ENCODE data around the gene KDM7A. TPM values are rescaled to one million over a fixed set of nuclear protein-coding genes. Genes with fewer than 3 reads are reported as not detected.

KDM7A gene
- polyA plus RNA-seq, 1 of the 3 experiments (the other 2 are of a cell fraction) = 0.94 TPM

GRCh38 chr7:140144821-140145220 is 32.0 kb downstream of the KDM7A start:
- Histone ChIP-seq H3K9me3 (no peaks in the 10 kb centered on the region), H3K9ac (no peak overlapping the region), H3K27ac (ENCODE audit: low read depth in 2 of 2, low read length in 1 of 2) (no peak overlapping the region), H2AFZ (ENCODE audit: low read depth) (no peak overlapping the region), H3K79me2 (ENCODE audit: insufficient read depth) (no peaks in the 10 kb centered on the region; the same call in 1 of the 2 replicates), H3K4me1 (ENCODE audit: control insufficient read depth in 1 of 2, insufficient read depth in 2 of 2, low read depth in 1 of 2, low read length in 1 of 2) (no peaks in the 10 kb centered on the region; a peak in 1 of 4 replicates), H4K20me1 (ENCODE audit: insufficient read depth) (no peaks in the 10 kb centered on the region), H3K27me3 (ENCODE audit: insufficient read depth) (no peaks in the 10 kb centered on the region), H3K4me2 (no peak overlapping the region), H3K36me3 (replicated peaks in 1 of 2; ENCODE audit: control insufficient read depth in 1 of 2, insufficient read depth in 2 of 2, low read length in 1 of 2) (peaks cover 0 to 3% of the 10 kb centered on the region in 2 experiments), H3F3A (replicated peaks; ENCODE audit: insufficient read depth) (no peaks in the 10 kb centered on the region), H3K4me3 (ENCODE audit: low read depth in 2 of 2, low read length in 1 of 2) (no peak overlapping the region), H3K9me2 (no peaks in the 10 kb centered on the region)
- POLR2A ChIA-PET = no interaction called here
- DNase-seq = no peak
- 83% methylated on average over 2 of the region's 2 CpGs for WGBS (ENCODE audit: low lambda C conversion rate)
- TF ChIP-seq NFIC (IDR thresholded peaks at IDR 0.05; ENCODE audit: borderline replicate concordance) (no peak), RXRA (IDR thresholded peaks at IDR 0.05; ENCODE audit: borderline replicate concordance, low read depth) (no peak), YY1 (IDR thresholded peaks at IDR 0.05; ENCODE audit: low read depth) (no peak), EZH2phosphoT487 (IDR thresholded peaks at IDR 0.05; ENCODE audit: borderline replicate concordance, low read depth) (no peak), USF2 (IDR thresholded peaks at IDR 0.05; ENCODE audit: borderline replicate concordance, low read depth, low read length) (no peak), RAD21 (IDR thresholded peaks at IDR 0.05; ENCODE audit: low read length) (no peak), MXI1 (IDR thresholded peaks at IDR 0.05; ENCODE audit: low read depth, low read length) (no peak), PBX3 (IDR thresholded peaks at IDR 0.05) (no peak), FOXM1 (IDR thresholded peaks at IDR 0.05; ENCODE audit: low read depth) (no peak), SMC3 (IDR thresholded peaks at IDR 0.05; ENCODE audit: low read depth, low read length) (no peak), EP300 (IDR thresholded peaks at IDR 0.05; ENCODE audit: borderline replicate concordance in 1 of 2, low read depth in 1 of 2, low read length in 1 of 2) (no peak), POLR2AphosphoS5 (IDR thresholded peaks at IDR 0.05; ENCODE audit: low read depth, low read length) (no peak), CHD2 (IDR thresholded peaks at IDR 0.05; ENCODE audit: low read length, partially characterized antibody) (no peak), REST (IDR thresholded peaks at IDR 0.05; ENCODE audit: low read depth, low read length) (no peak), MEF2A (IDR thresholded peaks at IDR 0.05; ENCODE audit: borderline replicate concordance, low read depth) (no peak)
- CTCF ChIA-PET = interaction anchor here (0.7 to 1.2 kb wide), 3 partner anchors 11 to 299 kb away, joined by 3 read pairs; no protein-coding TSS in a partner anchor
